22Rv1 (cell line): ENCODE data around the gene SCFD2.
"Not testable (repeated sequence)": the region's sequence is repeated elsewhere in the genome, so short reads cannot be mapped to it uniquely, and the experiment has no call there.

ENCODE experiments used
- H3K27ac ChIP-seq: fragments of 450-650 bp; 2 replicates; pipeline ENCODE4 v1.5.1; 2017
- ZFX ChIP-seq: fragments of 450-650 bp; IDR thresholded peaks from 2 replicates; pipeline ENCODE4 v1.6.1; 2017; ENCODE audit warnings: antibody characterized with exemption, borderline replicate concordance
- TF ChIP-seq, protein P1 (sequence below): fragments of 450-650 bp; IDR thresholded peaks from 2 replicates; pipeline ENCODE4 v1.5.1; 2017; ENCODE audit warnings: mild to moderate bottlenecking

SCFD2 gene

DNA sequence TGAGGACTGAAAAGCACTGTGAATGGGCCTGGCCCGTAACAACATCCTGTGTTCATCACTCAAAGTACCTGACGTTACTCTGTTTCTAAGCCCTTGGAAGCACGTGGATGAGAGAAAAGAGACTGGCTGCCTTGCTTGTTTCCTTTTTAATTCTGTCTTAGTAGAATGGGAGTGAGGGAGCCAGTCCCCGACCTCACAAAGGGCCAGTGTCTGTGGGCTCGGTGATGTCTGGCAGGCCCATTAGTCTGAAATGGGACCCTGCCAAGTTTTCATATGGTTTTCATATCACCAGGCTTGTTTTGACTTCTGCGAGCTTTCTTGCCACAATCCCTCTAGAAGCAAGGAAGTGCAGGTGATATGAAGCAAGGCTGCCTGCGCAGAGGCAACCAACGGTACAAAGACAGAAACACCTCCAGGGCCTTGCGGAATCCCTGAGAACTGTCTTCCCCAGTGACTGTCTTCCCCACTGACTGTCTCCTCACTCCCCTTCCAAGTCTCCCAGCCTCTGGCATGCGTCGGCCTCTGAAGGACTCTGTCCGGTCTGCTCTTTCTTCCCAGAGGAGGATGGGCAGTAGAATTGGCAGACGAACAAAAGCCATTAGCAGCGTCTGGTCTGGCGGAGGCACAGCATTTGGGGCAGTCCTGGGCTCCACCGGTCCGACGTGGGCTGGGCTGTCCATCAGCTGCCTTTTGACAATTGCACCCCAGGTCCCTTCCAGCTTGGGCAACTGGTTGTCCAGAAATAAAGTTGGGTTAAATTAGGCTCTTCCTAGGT is 524.0 kb downstream of the SCFD2 start:
- no peak overlapping the region for H3K27ac ChIP-seq
- TF ChIP-seq ZFX = no peak
- TF ChIP-seq, protein P1, sequence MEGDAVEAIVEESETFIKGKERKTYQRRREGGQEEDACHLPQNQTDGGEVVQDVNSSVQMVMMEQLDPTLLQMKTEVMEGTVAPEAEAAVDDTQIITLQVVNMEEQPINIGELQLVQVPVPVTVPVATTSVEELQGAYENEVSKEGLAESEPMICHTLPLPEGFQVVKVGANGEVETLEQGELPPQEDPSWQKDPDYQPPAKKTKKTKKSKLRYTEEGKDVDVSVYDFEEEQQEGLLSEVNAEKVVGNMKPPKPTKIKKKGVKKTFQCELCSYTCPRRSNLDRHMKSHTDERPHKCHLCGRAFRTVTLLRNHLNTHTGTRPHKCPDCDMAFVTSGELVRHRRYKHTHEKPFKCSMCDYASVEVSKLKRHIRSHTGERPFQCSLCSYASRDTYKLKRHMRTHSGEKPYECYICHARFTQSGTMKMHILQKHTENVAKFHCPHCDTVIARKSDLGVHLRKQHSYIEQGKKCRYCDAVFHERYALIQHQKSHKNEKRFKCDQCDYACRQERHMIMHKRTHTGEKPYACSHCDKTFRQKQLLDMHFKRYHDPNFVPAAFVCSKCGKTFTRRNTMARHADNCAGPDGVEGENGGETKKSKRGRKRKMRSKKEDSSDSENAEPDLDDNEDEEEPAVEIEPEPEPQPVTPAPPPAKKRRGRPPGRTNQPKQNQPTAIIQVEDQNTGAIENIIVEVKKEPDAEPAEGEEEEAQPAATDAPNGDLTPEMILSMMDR = no peak

DNA sequence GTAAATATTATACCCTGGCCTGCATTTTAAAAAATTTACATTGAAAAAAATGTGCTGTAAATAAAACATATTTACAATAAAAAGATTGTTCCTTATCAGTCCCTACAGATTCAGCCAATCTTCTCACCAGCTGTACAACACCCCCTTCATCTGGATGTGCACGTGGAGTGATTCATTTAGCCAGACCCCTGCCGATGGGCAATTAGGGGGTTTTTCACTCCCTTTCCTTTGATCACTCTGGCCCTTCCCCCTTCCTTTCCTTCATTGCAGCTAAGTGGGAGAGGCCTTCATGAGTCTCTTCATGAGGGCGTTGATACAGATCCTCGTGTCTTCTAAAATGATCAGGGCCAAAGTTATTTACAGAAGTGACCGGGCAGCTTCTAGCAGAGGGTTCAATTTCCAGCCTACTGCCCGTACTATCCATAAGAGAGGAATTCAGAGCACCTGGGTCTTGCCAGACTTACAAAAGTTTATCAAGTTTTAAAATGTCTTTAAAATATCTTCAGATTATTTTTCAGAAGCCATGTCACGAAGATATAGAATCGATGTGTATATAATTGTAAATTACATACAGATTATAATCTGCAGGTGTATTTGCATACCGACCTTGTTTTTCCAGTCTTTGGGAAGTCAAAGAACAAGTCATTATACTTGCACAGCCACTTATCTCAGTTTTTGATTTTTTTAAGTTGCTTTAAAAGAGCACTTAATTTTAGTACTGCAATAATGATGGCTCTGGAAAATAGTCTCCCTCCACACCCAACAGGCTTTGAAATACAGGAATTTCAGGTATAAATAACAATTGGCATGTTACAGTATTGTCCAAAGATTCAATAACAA is 525.1 kb downstream of the SCFD2 start:
- TF ChIP-seq ZFX = no peak
- TF ChIP-seq, protein P1 = no peak

DNA sequence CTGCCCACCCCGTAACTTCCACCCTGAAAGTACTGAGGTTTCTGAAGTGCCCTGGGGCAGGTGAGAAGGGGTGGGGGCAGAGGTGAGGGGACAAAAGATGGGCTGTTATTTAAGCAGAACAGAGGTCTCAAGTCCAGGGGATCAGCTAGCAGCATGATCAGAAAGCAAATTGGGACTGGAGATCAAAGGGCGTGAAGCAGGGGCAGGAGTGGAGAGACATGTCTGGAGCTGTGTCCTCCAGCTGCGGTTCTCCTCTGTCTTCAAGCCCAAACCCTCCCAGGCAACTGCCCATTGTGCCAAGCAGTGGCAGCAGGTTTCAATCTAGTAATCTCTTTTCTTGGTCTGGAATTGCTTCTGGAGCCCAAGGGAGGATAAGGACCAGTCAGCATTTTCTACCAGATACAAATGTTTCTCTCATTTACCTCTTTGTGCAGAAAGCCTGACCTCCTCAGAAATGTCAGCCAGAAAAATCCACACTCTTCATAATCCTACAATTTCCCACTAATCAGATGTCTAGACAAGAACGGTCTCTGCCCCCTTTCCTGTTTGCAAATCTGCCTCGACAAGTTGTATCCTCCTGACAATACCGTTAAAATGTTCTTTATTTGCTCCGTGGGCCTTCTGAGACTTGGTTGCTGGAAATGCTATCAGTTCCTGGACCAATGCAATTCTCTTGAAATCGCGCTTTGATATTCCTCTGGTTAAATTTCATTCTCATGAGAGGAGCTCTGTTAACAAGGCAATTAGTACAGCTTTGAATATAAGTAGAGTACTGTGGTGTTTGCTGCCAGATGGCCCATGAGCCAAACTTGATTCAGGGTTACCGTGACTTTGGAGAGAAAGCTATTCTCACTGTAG is 526.9 kb downstream of the SCFD2 start:
- TF ChIP-seq, protein P1 = no peak
- no peak for TF ChIP-seq ZFX
- no peak overlapping the region for H3K27ac ChIP-seq

More for the DNA sequence above, 525.1 kb downstream of the SCFD2 start:
- H3K27ac ChIP-seq = 0 out of 2 replicates have a peak overlapping the region, but pooled peaks have one; percentile 32

DNA sequence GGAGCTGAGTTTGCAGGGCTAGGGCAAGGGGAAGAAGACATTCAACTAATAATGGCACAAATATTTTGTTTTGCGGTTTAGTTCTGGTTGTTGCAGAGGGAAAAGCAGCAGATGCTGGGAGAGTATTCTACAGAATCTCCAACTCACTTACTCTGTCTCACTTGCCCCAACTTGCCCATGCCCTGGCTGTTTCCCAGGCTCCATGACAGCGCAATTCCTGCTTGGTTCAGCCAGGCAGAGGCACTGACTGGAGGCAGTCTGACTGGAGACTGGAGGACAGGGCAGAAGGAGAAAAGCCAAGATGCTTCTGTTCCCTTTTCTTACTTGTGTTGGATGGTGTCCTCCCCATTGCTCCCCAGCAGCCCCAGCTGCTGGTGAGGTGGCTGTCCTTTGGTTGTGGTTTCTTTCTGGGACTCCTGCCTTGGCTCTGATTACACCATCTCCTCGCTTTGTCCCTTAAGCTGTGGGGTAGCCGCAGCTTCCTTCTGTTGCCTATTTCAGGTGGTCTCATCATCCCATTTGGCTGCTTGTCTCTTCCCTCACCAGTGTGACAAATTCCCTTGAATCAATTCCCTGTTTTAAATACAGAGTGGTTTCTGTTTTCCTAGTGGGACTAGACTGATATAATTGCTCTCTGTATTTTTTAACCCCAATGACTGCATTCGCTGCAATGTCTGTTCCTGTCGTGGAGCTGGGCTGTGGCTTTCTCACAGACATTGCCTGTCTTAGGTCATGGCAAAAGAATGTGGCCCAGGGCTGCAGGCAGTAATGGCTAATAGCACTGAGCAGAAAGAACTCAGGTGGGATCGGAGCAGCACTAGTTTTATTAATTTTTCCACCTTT is 527.9 kb downstream of the SCFD2 start:
- no peak for TF ChIP-seq ZFX
- TF ChIP-seq, protein P1 = no peak
- no peak overlapping the region for H3K27ac ChIP-seq

DNA sequence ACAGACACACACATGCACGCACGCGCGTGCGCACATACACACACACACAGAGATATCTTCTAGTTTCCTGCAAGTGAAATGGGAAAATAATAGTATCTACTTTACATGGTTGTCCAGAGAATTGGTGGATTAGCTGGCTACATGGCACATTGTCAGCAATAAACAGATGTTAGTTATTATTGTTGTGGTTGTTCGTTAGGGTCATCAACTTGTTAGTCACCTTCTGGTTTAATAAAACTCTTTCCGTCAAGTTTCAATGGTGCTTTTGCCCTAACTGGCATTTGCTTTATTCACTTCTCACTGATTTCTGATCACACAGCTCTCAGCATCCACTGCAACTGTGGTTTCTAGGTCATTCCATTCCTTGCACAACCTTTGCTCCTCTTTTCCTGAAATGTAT is 529.2 kb downstream of the SCFD2 start:
- TF ChIP-seq, protein P1 = no peak
- TF ChIP-seq ZFX = no peak

DNA sequence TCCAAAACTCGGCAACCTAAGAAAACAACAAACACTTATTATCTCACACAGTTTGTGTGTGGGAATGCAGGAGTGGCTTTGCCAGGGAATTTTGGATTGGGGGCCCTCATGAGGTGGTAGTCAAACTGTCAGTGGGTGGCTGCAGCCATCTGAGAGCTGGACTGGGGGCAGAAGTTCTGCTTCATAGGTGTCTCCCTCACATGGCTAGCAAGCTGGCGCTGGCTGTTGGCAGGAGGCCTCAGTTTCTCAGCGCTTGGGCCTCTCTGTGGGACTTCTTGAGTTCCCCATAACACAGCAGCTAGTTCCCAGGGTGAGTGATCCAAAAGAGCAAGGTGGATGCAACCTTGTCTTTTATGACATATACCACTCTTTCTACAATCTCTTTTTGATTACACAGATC is 529.7 kb downstream of the SCFD2 start:
- TF ChIP-seq, protein P1 = no peak
- no peak for TF ChIP-seq ZFX
- no peak overlapping the region for H3K27ac ChIP-seq

More for the DNA sequence above, 529.2 kb downstream of the SCFD2 start:
- H3K27ac ChIP-seq = no peak overlapping the region

DNA sequence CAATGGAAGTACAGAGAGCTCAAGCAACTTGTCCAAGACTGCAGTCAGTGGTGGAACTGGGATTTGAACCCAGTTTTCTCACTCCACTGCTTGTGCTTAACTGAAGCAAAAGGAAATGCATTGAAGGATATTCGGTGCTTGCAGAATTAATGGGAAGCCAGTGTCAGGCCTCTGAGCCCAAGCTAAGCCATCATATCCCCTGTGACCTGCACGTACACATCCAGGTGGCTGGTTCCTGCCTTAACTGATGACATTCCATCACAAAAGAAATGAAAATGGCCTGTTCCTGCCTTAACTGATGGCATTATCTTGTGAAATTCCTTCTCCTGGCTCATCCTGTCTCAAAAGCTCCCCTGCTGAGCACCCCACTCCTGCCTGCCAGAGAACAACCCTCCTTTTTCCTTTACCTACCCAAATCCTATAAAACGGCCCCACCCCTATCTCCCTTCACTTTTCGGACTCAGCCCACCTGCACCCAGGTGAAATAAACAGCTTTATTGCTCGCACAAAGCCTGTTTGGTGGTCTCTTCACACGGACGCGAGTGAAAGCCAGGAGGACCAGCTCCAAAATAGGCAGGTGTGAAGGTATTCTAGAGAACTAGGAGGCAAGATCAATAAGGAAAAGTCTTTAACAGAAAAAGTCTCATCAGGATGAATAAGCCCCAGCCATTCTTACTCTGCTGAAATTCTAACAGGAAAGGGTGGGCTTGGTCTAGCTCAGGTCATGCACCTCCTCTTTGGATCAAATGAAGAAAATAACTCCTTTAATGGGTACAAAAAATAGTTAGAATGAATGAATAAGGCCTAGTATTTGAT is 531.0 kb downstream of the SCFD2 start:
- H3K27ac ChIP-seq = not testable (repeated sequence)
